Fibroblast of lung (primary cell): ENCODE measurements around the gene ZNF618.

Source experiments
- CTCF ChIP-seq, 2 donors: IDR thresholded peaks in 1 of 2; conservative IDR thresholded peaks in 1 of 2; 1 replicate in 1 of 2; 2 replicates in 1 of 2; pipeline ENCODE4 v1.5.1; 2011 to 2012; ENCODE audit warnings: low read length in 2 of 2, control low read depth in 1 of 2, inconsistent platforms in 1 of 2, low read depth in 1 of 2, mild to moderate bottlenecking in 1 of 2
- EZH2 ChIP-seq: IDR thresholded peaks from 2 replicates; pipeline ENCODE4 v1.5.1; 2012; ENCODE audit warnings: low read length, control low read depth, mild to moderate bottlenecking; ENCODE audit errors: missing control alignments

- TF ChIP-seq CTCF (conservative IDR thresholded peaks at IDR 0.05 in 1 of 2, IDR thresholded peaks at IDR 0.05 in 1 of 2; ENCODE audit: low read depth in 1 of 2, low read length in 2 of 2), result no peak
- no peak for TF ChIP-seq EZH2
Measured at GRCh38 chr9:113882181-113882580, 6.1 kb downstream of the ZNF618 start.
